SU-DHL-6 (cell line): ENCODE results near the gene PLEKHG3.

Experiments used
- EZH2phosphoT487 ChIP-seq: fragments of 200-600 bp; sonication (generic), shearing (Covaris generic); conservative IDR thresholded peaks from 2 replicates; pipeline ENCODE4 v1.6.1; 2018; ENCODE audit warnings: mild to moderate bottlenecking, antibody characterized with exemption, low read length, moderate library complexity, mixed read lengths
- TF ChIP-seq, protein P1 (sequence below): fragments of 200-600 bp; sonication (generic); IDR thresholded peaks from one replicate; pipeline ENCODE4 v1.5.1; 2017; ENCODE audit warnings: antibody characterized with exemption, mild to moderate bottlenecking, low read length, moderate library complexity; ENCODE audit not compliant: insufficient read depth, poor library complexity, severe bottlenecking

DNA sequence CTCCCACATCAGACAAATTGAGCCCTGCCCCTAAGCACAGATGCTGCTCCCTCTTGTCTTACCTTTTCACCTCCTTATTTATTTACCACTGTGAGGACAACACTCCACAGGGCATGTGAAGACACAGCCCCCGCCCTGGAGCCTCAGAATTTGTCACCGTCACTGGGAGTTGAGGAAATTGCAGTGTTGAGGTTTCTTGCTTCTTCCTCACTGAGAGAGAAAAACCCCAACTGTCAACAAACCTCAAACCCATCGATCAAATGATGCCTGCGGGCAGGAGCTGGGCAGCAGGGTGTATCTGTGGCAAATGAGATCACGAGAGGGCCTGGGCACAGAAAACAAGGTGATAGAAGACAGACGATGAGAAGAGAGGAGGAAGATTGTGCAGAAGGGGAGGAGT lies 30.5 kb upstream of the PLEKHG3 start:
- TF ChIP-seq, protein P1, sequence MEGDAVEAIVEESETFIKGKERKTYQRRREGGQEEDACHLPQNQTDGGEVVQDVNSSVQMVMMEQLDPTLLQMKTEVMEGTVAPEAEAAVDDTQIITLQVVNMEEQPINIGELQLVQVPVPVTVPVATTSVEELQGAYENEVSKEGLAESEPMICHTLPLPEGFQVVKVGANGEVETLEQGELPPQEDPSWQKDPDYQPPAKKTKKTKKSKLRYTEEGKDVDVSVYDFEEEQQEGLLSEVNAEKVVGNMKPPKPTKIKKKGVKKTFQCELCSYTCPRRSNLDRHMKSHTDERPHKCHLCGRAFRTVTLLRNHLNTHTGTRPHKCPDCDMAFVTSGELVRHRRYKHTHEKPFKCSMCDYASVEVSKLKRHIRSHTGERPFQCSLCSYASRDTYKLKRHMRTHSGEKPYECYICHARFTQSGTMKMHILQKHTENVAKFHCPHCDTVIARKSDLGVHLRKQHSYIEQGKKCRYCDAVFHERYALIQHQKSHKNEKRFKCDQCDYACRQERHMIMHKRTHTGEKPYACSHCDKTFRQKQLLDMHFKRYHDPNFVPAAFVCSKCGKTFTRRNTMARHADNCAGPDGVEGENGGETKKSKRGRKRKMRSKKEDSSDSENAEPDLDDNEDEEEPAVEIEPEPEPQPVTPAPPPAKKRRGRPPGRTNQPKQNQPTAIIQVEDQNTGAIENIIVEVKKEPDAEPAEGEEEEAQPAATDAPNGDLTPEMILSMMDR = no peak
- no peak for TF ChIP-seq EZH2phosphoT487
